ENCODE measurements around the gene GLDN.
"Not testable (repeated sequence)": the region's sequence is repeated elsewhere in the genome, so short reads cannot be mapped to it uniquely, and the experiment has no call there.

GLDN gene

GRCh38 chr15:51396921-51397320 lies 55.5 kb downstream of the GLDN start:
- Mint-ChIP-seq H3K4me1 (ENCODE audit: low read depth) (no peaks in the 10 kb centered on the region), H3K36me3 (ENCODE audit: low read depth) (no peaks in the 10 kb centered on the region), H3K27me3 (ENCODE audit: low read depth) (peaks cover 5% of the 10 kb centered on the region), H3K27ac (no peak overlapping the region), H3K4me3 (no peak overlapping the region), H3K9me3 (no peaks in the 10 kb centered on the region)
- DNase-seq (ENCODE audit: low spot score) = no peak

- H3K4me1 Mint-ChIP-seq (ENCODE audit: low read depth) = no peaks in the 10 kb centered on the region
- no peak for DNase-seq (ENCODE audit: low spot score)
- H3K4me3 Mint-ChIP-seq = no peak overlapping the region
- H3K36me3 Mint-ChIP-seq (ENCODE audit: low read depth) = no peaks in the 10 kb centered on the region
- H3K27me3 Mint-ChIP-seq (ENCODE audit: low read depth) = peaks cover 10% of the 10 kb centered on the region
- no peaks in the 10 kb centered on the region for H3K9me3 Mint-ChIP-seq
- no peak overlapping the region for H3K27ac Mint-ChIP-seq
Observed at GRCh38 chr15:51398626-51399025, 57.2 kb downstream of the GLDN start.

DNA sequence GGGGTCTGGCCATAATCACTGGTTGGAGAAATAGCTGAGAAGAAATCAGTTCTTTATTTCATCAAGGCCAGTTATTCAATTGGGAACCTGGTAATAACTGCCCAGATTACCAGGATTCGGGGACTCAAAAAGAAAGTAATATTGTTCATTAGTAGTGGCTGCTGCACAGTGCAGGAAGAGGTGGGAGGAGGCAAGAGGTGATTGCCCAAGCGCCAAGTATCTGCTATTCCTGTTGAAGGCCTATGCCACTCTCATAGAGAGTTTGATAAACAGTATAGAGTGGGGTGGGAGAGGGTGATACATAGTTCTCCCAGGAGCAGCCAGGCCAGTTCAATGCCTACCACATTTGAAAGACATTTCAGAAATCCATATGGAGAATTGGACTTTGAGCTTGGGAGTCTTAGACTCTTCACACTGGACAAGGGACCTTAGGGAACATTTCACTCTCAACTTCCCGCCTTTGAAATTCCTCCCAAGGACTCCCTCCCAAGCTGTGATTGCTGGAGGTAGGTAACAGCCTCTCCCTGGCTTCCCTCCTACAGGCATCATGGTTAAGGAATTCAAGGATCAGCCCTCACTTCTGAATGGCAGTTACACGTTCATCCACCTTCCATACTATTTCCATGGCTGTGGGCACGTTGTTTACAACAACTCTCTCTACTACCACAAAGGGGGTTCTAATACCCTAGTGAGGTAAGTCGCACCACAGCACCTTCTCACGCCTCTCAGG lies 59.8 kb downstream of the GLDN start:
- H3K36me3 Mint-ChIP-seq (ENCODE audit: low read depth) = no peaks in the 10 kb centered on the region
- no peaks in the 10 kb centered on the region for H3K9me3 Mint-ChIP-seq
- no peak overlapping the region for H3K27ac Mint-ChIP-seq
- H3K4me3 Mint-ChIP-seq = no peak overlapping the region
- H3K4me1 Mint-ChIP-seq (ENCODE audit: low read depth) = no peaks in the 10 kb centered on the region
- DNase-seq (ENCODE audit: low spot score) = no peak
- H3K27me3 Mint-ChIP-seq (ENCODE audit: low read depth) = peaks cover 19% of the 10 kb centered on the region

- peaks cover 19% of the 10 kb centered on the region for H3K27me3 Mint-ChIP-seq (ENCODE audit: low read depth)
- H3K36me3 Mint-ChIP-seq (ENCODE audit: low read depth) = no peaks in the 10 kb centered on the region
- H3K4me1 Mint-ChIP-seq (ENCODE audit: low read depth) = no peaks in the 10 kb centered on the region
- no peak overlapping the region for H3K27ac Mint-ChIP-seq
- DNase-seq (ENCODE audit: low spot score) = no peak
- H3K4me3 Mint-ChIP-seq = no peak overlapping the region
- H3K9me3 Mint-ChIP-seq = no peaks in the 10 kb centered on the region
Observed at GRCh38 chr15:51401872-51402517, 60.5 kb downstream of the GLDN start.

- no peaks in the 10 kb centered on the region for H3K9me3 Mint-ChIP-seq
- H3K4me1 Mint-ChIP-seq (ENCODE audit: low read depth) = no peaks in the 10 kb centered on the region
Observed at GRCh38 chr15:51403072-51403878, 61.8 kb downstream of the GLDN start.

DNA sequence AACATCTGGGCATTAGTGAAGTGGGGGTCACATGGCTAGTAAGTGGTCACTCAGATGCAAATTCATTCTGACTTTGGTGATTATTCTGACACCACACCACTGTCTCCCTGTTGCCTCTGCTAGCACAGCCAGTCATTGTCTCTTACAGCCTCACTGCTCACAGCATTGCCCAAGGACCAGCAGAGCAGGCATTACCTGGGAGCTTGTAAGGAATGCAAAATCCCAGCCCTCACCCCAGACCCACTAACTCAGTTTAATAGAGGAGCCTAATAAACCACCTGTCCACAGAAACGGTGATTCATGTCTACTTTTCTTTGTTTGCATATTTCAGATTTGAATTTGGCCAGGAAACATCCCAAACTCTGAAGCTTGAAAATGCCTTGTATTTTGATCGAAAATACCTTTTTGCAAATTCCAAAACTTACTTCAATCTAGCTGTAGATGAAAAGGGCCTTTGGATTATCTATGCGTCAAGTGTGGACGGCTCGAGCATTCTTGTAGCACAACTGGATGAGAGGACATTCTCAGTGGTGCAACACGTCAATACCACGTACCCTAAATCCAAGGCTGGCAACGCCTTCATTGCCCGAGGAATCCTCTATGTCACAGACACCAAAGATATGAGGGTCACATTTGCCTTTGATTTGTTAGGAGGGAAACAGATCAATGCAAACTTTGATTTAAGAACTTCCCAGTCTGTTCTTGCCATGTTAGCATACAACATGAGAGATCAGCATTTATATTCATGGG lies 62.7 kb downstream of the GLDN start:
- no peak for DNase-seq (ENCODE audit: low spot score)
- Mint-ChIP-seq H3K9me3 (no peaks in the 10 kb centered on the region), H3K27ac (no peak overlapping the region), H3K27me3 (ENCODE audit: low read depth) (peaks cover 20% of the 10 kb centered on the region), H3K4me3 (no peak overlapping the region), H3K36me3 (ENCODE audit: low read depth) (no peaks in the 10 kb centered on the region), H3K4me1 (ENCODE audit: low read depth) (no peaks in the 10 kb centered on the region)

More at GRCh38 chr15:51403072-51403878, 61.8 kb downstream of the GLDN start:
- Mint-ChIP-seq H3K27ac (no peak overlapping the region), H3K4me3 (no peak overlapping the region), H3K36me3 (ENCODE audit: low read depth) (no peaks in the 10 kb centered on the region), H3K27me3 (ENCODE audit: low read depth) (peaks cover 20% of the 10 kb centered on the region)
- DNase-seq (ENCODE audit: low spot score) = no peak

- Mint-ChIP-seq H3K27me3 (ENCODE audit: low read depth) (peaks cover 18% of the 10 kb centered on the region), H3K27ac (no peak overlapping the region), H3K9me3 (no peaks in the 10 kb centered on the region), H3K4me1 (ENCODE audit: low read depth) (no peaks in the 10 kb centered on the region), H3K4me3 (no peak overlapping the region), H3K36me3 (ENCODE audit: low read depth) (no peaks in the 10 kb centered on the region)
- no peak for DNase-seq (ENCODE audit: low spot score)
Observed at GRCh38 chr15:51405693-51406523, 64.5 kb downstream of the GLDN start.

DNA sequence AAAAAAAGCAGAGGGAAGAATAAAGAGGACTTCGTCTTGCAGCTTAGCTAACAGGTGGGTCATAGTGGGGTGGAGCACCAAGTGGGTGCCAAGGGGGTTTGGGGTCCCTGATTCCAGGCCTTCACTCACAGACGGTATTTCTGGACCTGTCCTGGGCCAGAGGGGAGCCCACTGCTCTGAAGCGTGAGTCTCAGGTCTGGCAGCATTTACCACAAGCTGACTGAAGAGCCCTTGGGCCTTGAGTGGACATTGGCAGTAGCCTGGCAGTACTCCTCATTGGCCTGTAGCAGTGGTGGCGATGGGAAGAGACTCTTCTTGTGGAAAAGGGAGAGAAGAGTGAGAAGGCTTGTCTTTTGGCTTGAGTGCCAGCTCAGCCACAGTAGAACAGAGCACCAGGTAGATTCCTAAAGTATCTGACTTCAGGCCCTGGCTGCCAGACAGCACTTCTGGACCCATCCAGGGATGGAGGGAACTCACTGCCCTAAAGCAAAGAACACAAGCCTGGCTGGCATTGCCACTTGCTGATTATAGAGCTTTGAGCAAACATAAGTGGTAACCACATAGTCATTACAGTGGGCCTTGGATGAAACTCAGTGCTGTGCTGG lies 72.9 kb downstream of the GLDN start:
- Mint-ChIP-seq H3K36me3 (ENCODE audit: low read depth) (no peaks in the 10 kb centered on the region), H3K4me3 (no peak overlapping the region), H3K9me3 (no peaks in the 10 kb centered on the region), H3K27ac (no peak overlapping the region), H3K27me3 (ENCODE audit: low read depth) (peaks cover 6% of the 10 kb centered on the region), H3K4me1 (ENCODE audit: low read depth) (no peaks in the 10 kb centered on the region)
- no peak for DNase-seq (ENCODE audit: low spot score)

- no peak for DNase-seq (ENCODE audit: low spot score)
- H3K9me3 Mint-ChIP-seq = no peaks in the 10 kb centered on the region
- no peaks in the 10 kb centered on the region for H3K36me3 Mint-ChIP-seq (ENCODE audit: low read depth)
- no peaks in the 10 kb centered on the region for H3K4me1 Mint-ChIP-seq (ENCODE audit: low read depth)
- H3K4me3 Mint-ChIP-seq = no peak overlapping the region
- no peak overlapping the region for H3K27ac Mint-ChIP-seq
- peaks cover 6% of the 10 kb centered on the region for H3K27me3 Mint-ChIP-seq (ENCODE audit: low read depth)
Observed at GRCh38 chr15:51416129-51416528, 74.7 kb downstream of the GLDN start.

- H3K4me1 Mint-ChIP-seq (ENCODE audit: low read depth) = not testable (repeated sequence)
Observed at GRCh38 chr15:51423040-51423439, 81.6 kb downstream of the GLDN start.

DNA sequence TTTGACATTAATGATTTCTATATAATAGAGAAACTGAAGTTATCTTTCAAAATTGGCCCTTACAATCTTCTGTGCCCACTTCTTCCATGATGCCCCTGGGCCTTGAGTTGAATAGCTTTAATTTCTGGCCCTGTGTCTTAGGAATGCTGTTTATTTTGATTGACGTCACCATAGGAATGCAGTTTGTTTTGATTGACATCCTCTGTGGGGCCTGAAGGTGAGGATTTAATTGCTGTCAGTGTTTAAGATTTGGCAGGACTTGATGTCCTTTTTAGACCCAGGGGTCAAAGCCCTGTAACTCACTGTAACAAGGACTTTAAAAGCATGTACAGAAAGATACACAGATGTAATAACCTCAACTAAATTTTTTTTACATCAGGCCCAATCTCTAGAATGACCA lies 83.3 kb downstream of the GLDN start:
- no peak for DNase-seq (ENCODE audit: low spot score)

More at GRCh38 chr15:51423040-51423439, 81.6 kb downstream of the GLDN start:
- not testable (repeated sequence) for H3K27me3 Mint-ChIP-seq (ENCODE audit: low read depth); H3K27ac Mint-ChIP-seq; H3K9me3 Mint-ChIP-seq; H3K36me3 Mint-ChIP-seq (ENCODE audit: low read depth); DNase-seq (ENCODE audit: low spot score); H3K4me3 Mint-ChIP-seq

DNA sequence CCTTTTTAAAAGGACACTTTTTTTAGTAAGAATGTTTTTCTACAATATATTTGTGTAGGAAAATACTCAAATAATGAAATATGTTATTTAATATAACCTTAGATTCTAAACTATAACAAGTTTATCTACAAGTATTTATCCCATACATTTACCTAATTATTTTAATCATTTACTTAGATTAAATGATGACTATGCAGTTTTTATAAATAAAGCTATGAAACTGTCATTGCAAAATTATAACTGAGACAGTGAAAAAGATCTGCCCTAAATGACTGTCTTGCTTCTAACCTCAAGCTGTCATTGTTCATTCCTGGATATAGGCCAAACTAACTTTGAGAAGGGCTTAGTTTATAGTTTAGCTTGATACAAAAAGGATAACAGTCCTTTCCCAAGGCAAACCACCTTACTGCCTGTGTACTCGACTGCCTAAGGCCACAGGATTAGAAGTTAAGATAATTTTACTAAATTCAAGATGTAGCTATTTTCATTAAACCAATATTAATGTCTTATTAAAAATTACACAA lies 84.1 kb downstream of the GLDN start:
- H3K27ac Mint-ChIP-seq = no peak overlapping the region
- H3K9me3 Mint-ChIP-seq = no peaks in the 10 kb centered on the region
- H3K4me3 Mint-ChIP-seq = no peak overlapping the region
- H3K27me3 Mint-ChIP-seq (ENCODE audit: low read depth) = peaks cover 3% of the 10 kb centered on the region
- no peak for DNase-seq (ENCODE audit: low spot score)
- H3K4me1 Mint-ChIP-seq (ENCODE audit: low read depth) = no peaks in the 10 kb centered on the region
- H3K36me3 Mint-ChIP-seq (ENCODE audit: low read depth) = no peaks in the 10 kb centered on the region

More for the DNA sequence above, 83.3 kb downstream of the GLDN start:
- H3K9me3 Mint-ChIP-seq = no peaks in the 10 kb centered on the region
- no peak overlapping the region for H3K27ac Mint-ChIP-seq
- H3K4me3 Mint-ChIP-seq = no peak overlapping the region
- H3K4me1 Mint-ChIP-seq (ENCODE audit: low read depth) = no peaks in the 10 kb centered on the region
- H3K36me3 Mint-ChIP-seq (ENCODE audit: low read depth) = no peaks in the 10 kb centered on the region
- peaks cover 3% of the 10 kb centered on the region for H3K27me3 Mint-ChIP-seq (ENCODE audit: low read depth)

All from T-helper 2 cell treated with Interferon-gamma antibody and Interleukin-4, amounts not matched to agents 5 μg/mL and 100 μg/mL, for 36 hours (primary cell).